PFSK-1 (cell line): ENCODE measurements around the gene KYAT1.

Source experiments
- POLR2AphosphoS5 ChIP-seq: IDR thresholded peaks from 2 replicates; pipeline ENCODE4 v1.6.1; 2012; ENCODE audit warnings: low read depth, mild to moderate bottlenecking, control low read depth, low read length, moderate library complexity
- REST ChIP-seq, 2 experiments: IDR thresholded peaks; 2 replicates each; pipeline versions ENCODE4 v1.6.1 to v1.8.0; 2011 to 2012; ENCODE audit warnings: low read depth in 2 of 2, low read length in 2 of 2, control low read depth in 1 of 2, inconsistent platforms in 1 of 2, mild to moderate bottlenecking in 1 of 2, moderate library complexity in 1 of 2; ENCODE audit not compliant: insufficient read depth in 1 of 2
- SIN3A ChIP-seq: IDR thresholded peaks from 2 replicates; pipeline ENCODE4 v1.6.1; 2012; ENCODE audit warnings: mild to moderate bottlenecking, low read length, moderate library complexity, borderline replicate concordance; ENCODE audit not compliant: insufficient read depth
- TAF1 ChIP-seq: IDR thresholded peaks from 2 replicates; pipeline ENCODE4 v1.6.1; 2012; ENCODE audit warnings: low read length, control low read depth, borderline replicate concordance; ENCODE audit not compliant: insufficient read depth

- TF ChIP-seq TAF1 (no peak), POLR2AphosphoS5 (no peak), SIN3A (no peak), REST (IDR thresholded peaks at IDR 0.05; ENCODE audit: insufficient read depth in 1 of 2, low read depth in 2 of 2, low read length in 2 of 2) (no peak)
Observed at GRCh38 chr9:128823362-128823902, 58.3 kb downstream of the KYAT1 start.
